Natural killer cell (primary cell): Measurements from ENCODE around the gene CABLES1. TPM values are rescaled to one million over a fixed set of nuclear protein-coding genes. Genes with fewer than 3 reads are reported as not detected.

Experiments used
- ATAC-seq, 3 donors: fragments of 150-1000 bp in 2 of 3; fragments of 200-7000 bp in 1 of 3; cut with Tn5 transposase; 1 replicate in 1 of 3; 2 replicates in 2 of 3; pipeline ENCODE4 v1.10.0; 2021; ENCODE audit warnings: mild to moderate bottlenecking in 2 of 3, moderate library complexity in 2 of 3
- DNase-seq, 2 donors: peaks; one replicate each; pipeline versions ENCODE4 v3.0.0 to v3.0.0-alpha.2; 2013 to 2021; ENCODE audit warnings: mixed read lengths in 1 of 2
- H3K27ac ChIP-seq: one replicate; pipeline ENCODE4 v1.5.1; 2013; ENCODE audit warnings: mild to moderate bottlenecking, low read length
- H3K27me3 ChIP-seq: one replicate; pipeline ENCODE4 v1.6.1; 2013; ENCODE audit warnings: low read length; ENCODE audit not compliant: control insufficient read depth, insufficient read depth
- H3K36me3 ChIP-seq: one replicate; pipeline ENCODE4 v1.6.1; 2013; ENCODE audit warnings: low read length; ENCODE audit not compliant: control insufficient read depth, insufficient read depth
- H3K4me1 ChIP-seq: one replicate; pipeline ENCODE4 v1.6.1; 2013; ENCODE audit warnings: low read length; ENCODE audit not compliant: control insufficient read depth, insufficient read depth
- H3K4me3 ChIP-seq: one replicate; pipeline ENCODE4 v1.5.1; 2013; ENCODE audit warnings: low read length
- H3K9me3 ChIP-seq: one replicate; pipeline ENCODE4 v1.6.1; 2013; ENCODE audit warnings: low read length; ENCODE audit not compliant: control insufficient read depth, insufficient read depth
- H3K27ac Mint-ChIP-seq, 2 donors: one replicate each; pipeline ENCODE4 v1.8.0; 2022; ENCODE audit warnings: mild to moderate bottlenecking in 2 of 2, mixed read lengths in 2 of 2, moderate library complexity in 1 of 2
- H3K27me3 Mint-ChIP-seq, 2 donors: one replicate each; pipeline ENCODE4 v1.8.0; 2022; ENCODE audit warnings: low read depth in 2 of 2, mixed read lengths in 2 of 2
- H3K36me3 Mint-ChIP-seq: one replicate; pipeline ENCODE4 v1.8.0; 2022; ENCODE audit warnings: mixed read lengths
- H3K4me1 Mint-ChIP-seq, 2 donors: one replicate each; pipeline ENCODE4 v1.8.0; 2022; ENCODE audit warnings: mixed read lengths in 2 of 2
- H3K4me3 Mint-ChIP-seq: one replicate; pipeline ENCODE4 v1.8.0; 2022; ENCODE audit warnings: mild to moderate bottlenecking, moderate library complexity, mixed read lengths
- H3K9me3 Mint-ChIP-seq, 2 donors: one replicate each; pipeline ENCODE4 v1.8.0; 2022; ENCODE audit warnings: mixed read lengths in 2 of 2
- WGBS: methylation state at CpG from one replicate; pipeline ENCODE4 v1.1.7; 2013; ENCODE audit warnings: missing lambda C conversion rate; ENCODE audit not compliant: insufficient coverage; 5-methylcytosine and 5-hydroxymethylcytosine counted together
- intact Hi-C: fragments of 100-400 bp; cut with micrococcal nuclease; formaldehyde crosslinking; loops from one replicate; pipeline ENCODE4 v1.14.2; 2022
- total RNA-seq, 4 donors: library from RNA; stranded (reverse); fragments of 120-200 nt in 1 of 4; gene quantifications; one replicate each; pipeline versions ENCODE4 v1.2.3 to v1.2.4, GENCODE V29; 2013 to 2022
- TF ChIP-seq, protein P1 (sequence below): fragments of 200-600 bp; IDR thresholded peaks from one replicate; pipeline ENCODE4 v1.8.0; 2022; ENCODE audit warnings: antibody characterized with exemption

CABLES1 gene
- total RNA-seq, 3 donors from 2014 or later (not counting 1 experiment from before 2014, with no cell fraction given), result 1.3 to 2.2 (median 1.8) TPM

DNA sequence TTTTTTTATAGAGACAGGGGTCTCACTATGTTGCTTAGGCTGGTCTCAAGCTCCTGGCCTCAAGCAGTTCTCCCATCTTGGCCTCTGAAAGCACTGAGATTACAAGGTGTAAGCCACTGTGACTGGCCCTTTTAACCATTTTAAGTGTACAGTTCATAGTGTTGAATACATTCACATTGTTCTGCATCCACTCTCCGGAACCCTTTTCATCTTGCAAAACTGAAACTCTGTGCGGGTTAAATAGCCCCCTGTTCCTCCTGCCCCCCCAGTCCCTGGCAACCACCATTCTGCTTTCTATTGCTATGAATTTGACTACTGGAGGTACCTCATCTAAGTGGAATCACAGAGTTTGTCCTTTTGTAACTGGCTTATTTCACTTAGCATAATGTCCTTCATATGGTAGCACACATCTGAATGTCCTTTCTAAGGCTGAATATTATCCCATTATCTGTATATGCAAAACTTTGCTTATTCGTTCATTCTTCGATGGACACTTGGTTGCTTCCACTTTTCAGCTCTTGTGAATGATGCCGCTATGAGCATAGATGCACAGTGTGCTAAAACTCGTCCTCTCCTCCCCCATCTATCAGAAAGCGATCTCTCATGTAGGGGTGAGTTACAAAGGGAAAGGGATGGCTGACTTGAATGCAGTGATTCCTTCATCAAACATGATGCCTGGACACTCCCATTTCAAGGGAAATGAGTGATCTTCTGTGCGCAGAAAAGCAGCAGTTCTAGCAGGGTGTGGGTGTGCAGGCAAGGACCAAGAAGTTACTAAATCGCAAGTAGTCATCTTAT lies 30.2 kb downstream of the CABLES1 start:
- no peaks in the 10 kb centered on the region for H3K36me3 Mint-ChIP-seq
- 92% methylated on average over 7 of the region's 9 CpGs for WGBS
- ATAC-seq, result no peak
- peaks cover 0 to 9% of the 10 kb centered on the region in 2 donors for H3K4me1 Mint-ChIP-seq
- Histone ChIP-seq H3K36me3 (no peaks in the 10 kb centered on the region), H3K4me3 (no peak overlapping the region), H3K27ac (no peak overlapping the region), H3K9me3 (no peaks in the 10 kb centered on the region), H3K4me1 (no peaks in the 10 kb centered on the region), H3K27me3 (no peaks in the 10 kb centered on the region)
- peaks cover 0 to 7% of the 10 kb centered on the region in 2 donors for H3K27me3 Mint-ChIP-seq
- TF ChIP-seq, protein P1, sequence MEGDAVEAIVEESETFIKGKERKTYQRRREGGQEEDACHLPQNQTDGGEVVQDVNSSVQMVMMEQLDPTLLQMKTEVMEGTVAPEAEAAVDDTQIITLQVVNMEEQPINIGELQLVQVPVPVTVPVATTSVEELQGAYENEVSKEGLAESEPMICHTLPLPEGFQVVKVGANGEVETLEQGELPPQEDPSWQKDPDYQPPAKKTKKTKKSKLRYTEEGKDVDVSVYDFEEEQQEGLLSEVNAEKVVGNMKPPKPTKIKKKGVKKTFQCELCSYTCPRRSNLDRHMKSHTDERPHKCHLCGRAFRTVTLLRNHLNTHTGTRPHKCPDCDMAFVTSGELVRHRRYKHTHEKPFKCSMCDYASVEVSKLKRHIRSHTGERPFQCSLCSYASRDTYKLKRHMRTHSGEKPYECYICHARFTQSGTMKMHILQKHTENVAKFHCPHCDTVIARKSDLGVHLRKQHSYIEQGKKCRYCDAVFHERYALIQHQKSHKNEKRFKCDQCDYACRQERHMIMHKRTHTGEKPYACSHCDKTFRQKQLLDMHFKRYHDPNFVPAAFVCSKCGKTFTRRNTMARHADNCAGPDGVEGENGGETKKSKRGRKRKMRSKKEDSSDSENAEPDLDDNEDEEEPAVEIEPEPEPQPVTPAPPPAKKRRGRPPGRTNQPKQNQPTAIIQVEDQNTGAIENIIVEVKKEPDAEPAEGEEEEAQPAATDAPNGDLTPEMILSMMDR, result no peak
- no peaks in the 10 kb centered on the region for H3K9me3 Mint-ChIP-seq
- no peak for DNase-seq
- no peak overlapping the region for H3K4me3 Mint-ChIP-seq
- intact Hi-C loops, result no loop called here
- no peak overlapping the region for H3K27ac Mint-ChIP-seq

DNA sequence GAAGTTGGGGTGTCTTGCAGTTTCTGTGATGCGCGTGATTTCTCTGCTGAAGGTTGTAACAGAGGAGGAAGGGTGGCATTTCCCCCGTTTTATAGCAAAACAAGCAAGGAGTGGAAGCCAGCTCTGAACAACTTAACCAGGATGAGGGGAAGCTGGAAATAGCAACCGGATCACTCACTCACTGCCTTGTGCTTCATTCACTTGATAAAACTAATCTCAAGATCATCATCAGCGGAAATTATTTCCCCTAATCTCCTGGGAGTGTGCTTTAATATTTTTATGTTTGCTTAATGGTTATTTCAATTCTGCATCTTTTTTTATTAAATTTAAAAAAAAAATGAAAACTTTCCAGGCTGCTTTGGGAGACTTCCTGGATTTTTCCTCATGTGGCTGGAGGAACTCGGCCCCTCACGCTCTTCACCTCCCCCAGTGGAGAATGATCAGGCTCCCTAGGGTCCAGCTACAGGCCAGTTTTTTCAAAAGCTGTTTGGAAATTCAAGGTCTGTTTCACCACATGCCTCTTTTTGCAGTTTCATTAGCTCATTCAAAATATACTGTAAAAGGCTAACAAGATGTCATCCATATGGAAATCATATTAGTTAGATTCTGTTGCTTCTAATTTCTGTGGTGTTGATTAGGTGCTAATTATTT lies 31.7 kb downstream of the CABLES1 start:
- 82% methylated on average over 6 of the region's 7 CpGs for WGBS
- no peaks in the 10 kb centered on the region for H3K36me3 Mint-ChIP-seq
- Histone ChIP-seq H3K27me3 (no peaks in the 10 kb centered on the region), H3K4me1 (no peaks in the 10 kb centered on the region), H3K9me3 (no peaks in the 10 kb centered on the region), H3K36me3 (no peaks in the 10 kb centered on the region), H3K4me3 (no peak overlapping the region), H3K27ac (no peak overlapping the region)
- H3K4me3 Mint-ChIP-seq, result no peak overlapping the region
- TF ChIP-seq, protein P1, result no peak
- ATAC-seq, result no peak
- peaks cover 0 to 10% of the 10 kb centered on the region in 2 donors for H3K27me3 Mint-ChIP-seq
- H3K27ac Mint-ChIP-seq, result no peak overlapping the region
- H3K9me3 Mint-ChIP-seq, result no peaks in the 10 kb centered on the region
- intact Hi-C loops, result no loop called here
- no peak for DNase-seq
- H3K4me1 Mint-ChIP-seq, result peaks cover 4 to 9% of the 10 kb centered on the region in 2 donors

DNA sequence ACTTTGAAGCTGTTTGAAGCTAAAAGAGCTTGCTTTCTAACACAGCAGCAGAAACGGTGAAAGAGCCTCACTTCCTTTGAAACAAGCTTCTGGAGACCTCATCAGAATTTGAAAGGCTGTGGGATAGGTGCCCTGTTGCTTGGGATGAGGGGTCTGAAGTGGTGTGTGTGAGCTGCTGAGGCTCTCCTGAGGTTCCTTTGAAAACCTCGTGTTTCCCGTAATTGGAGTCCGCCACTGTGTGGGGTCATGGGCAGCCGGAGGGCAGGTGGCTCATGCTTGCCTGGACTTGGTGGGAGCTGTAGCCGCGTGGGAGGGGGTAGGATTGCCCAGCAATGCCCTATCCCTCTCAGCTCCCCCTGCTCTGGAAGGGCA lies 34.4 kb downstream of the CABLES1 start:
- H3K36me3 ChIP-seq, result no peaks in the 10 kb centered on the region
- no peaks in the 10 kb centered on the region for H3K4me1 ChIP-seq
- no peak overlapping the region for H3K27ac Mint-ChIP-seq
- 89% methylated on average over 7 of the region's 7 CpGs for WGBS
- no peak overlapping the region for H3K4me3 Mint-ChIP-seq
- H3K4me1 Mint-ChIP-seq, result peaks cover 0 to 5% of the 10 kb centered on the region in 2 donors
- intact Hi-C loops, result no loop called here
- H3K27me3 Mint-ChIP-seq, result peaks cover 0 to 3% of the 10 kb centered on the region in 2 donors
- TF ChIP-seq, protein P1, result no peak
- H3K9me3 Mint-ChIP-seq, result no peaks in the 10 kb centered on the region
- H3K36me3 Mint-ChIP-seq, result no peaks in the 10 kb centered on the region
- ATAC-seq (no peak), DNase-seq (no peak)
- no peak overlapping the region for H3K27ac ChIP-seq
- H3K27me3 ChIP-seq, result no peaks in the 10 kb centered on the region
- H3K4me3 ChIP-seq, result no peak overlapping the region
- H3K9me3 ChIP-seq, result no peaks in the 10 kb centered on the region
